Right lobe of liver (tissue), 4 donors: Measurements from ENCODE around the gene XCL2.

Source experiments
- POLR2A ChIP-seq: fragments of 450-650 bp; IDR thresholded peaks from one replicate; pipeline ENCODE4 v1.6.1; 2017; ENCODE audit warnings: antibody characterized with exemption, mild to moderate bottlenecking
- TF ChIP-seq, protein P1 (sequence below), 4 donors: fragments of 200-600 bp in 3 of 4; fragments of 450-650 bp in 1 of 4; IDR thresholded peaks; one replicate each; pipeline versions ENCODE4 v1.5.1 to v1.8.0; 2016 to 2022; ENCODE audit warnings: antibody characterized with exemption in 4 of 4, mild to moderate bottlenecking in 2 of 4
- donor health status: DM: no; HTN: no; CAD: no.
- donor health status: DM: no; HTN: no; CAD: no.
- donor health status: DM: no; HTN: yes; CAD: no.

DNA sequence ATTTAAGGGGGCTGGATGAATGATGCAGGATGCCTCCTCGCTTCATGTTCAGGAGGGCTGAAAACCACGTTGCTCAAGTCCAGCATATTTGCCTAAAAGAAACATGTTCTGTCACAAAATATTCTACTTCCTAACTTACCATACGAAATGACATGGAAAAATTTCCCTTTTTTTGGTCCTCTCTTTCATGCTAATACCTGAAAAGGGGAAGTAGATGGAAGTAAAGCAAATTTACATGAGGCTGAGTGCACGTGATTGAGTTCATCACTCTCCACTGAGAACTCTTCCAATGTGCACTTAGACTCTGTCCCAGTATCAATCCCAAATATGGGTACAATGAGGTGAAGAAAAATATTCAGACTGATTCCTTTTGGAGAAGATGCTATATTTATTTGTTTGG is 23.0 kb downstream of the XCL2 start:
- no peak for TF ChIP-seq POLR2A
- TF ChIP-seq, protein P1, sequence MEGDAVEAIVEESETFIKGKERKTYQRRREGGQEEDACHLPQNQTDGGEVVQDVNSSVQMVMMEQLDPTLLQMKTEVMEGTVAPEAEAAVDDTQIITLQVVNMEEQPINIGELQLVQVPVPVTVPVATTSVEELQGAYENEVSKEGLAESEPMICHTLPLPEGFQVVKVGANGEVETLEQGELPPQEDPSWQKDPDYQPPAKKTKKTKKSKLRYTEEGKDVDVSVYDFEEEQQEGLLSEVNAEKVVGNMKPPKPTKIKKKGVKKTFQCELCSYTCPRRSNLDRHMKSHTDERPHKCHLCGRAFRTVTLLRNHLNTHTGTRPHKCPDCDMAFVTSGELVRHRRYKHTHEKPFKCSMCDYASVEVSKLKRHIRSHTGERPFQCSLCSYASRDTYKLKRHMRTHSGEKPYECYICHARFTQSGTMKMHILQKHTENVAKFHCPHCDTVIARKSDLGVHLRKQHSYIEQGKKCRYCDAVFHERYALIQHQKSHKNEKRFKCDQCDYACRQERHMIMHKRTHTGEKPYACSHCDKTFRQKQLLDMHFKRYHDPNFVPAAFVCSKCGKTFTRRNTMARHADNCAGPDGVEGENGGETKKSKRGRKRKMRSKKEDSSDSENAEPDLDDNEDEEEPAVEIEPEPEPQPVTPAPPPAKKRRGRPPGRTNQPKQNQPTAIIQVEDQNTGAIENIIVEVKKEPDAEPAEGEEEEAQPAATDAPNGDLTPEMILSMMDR (IDR thresholded peaks at IDR 0.05): no peak
